Hematopoietic multipotent progenitor cell treated with erythropoietin and hydrocortisone succinate and interleukin-3 and kit ligand, for 4 days (in vitro differentiated cells): ENCODE measurements around the gene EPB41L3.

Experiments used
- DNase-seq: peaks from one replicate; pipeline ENCODE4 v3.0.0-alpha.2; 2015

The EPB41L3 gene

GRCh38 chr18:5398269-5398668 lies 145.5 kb downstream of the EPB41L3 start:
- no peak for DNase-seq

DNA sequence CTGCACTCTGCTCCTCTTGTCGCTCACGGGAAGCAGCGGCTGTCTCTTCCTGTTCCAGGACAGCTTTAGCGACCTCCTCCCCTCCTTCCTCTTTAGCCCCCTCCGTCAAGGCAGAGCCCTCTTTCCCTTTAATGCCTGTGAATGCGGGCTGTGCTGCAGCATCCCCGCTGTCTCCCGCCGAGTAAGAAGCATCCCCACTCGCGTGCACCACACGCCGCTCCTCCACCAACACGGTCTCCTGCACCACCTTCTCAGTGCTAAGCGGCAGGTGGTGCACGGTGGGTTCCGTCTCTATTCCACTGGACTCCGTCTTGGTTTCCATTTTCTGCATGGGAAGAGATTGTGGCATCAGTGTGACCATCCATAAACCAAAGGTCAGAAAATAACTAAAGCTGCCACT lies 146.7 kb downstream of the EPB41L3 start:
- DNase-seq, result no peak

DNA sequence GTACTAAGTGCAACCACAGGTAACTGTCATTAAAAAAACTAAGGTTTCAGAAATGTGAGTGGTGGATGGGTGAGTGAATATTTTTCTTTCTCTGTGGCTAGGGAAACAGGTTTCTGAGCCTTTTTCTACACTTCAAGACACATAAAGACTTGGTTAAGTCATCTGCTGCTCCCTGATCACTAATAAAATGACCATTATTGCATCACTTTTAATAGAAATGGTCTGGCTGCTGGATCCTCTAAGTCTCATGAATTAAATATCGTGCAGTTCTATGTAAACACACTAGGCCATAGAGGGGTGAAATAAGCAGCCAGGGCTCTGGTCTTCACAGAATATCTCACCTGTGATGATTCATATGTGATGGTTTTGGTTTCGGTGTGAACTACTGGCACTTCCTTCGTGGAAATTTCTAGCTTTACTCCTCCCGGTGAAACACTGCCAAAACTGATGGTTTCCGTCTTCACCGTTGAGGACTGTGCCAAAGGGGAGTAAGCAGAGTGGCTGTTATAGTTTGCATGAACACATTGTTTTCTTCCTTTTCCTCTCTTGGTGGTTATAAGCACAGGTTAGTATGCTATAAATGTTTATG lies 147.8 kb downstream of the EPB41L3 start:
- no peak for DNase-seq

- DNase-seq, result no peak
Measured at GRCh38 chr18:5393779-5394178, 150.0 kb downstream of the EPB41L3 start.

- no peak for DNase-seq
Measured at GRCh38 chr18:5391409-5391808, 152.4 kb downstream of the EPB41L3 start.

GRCh38 chr18:5389356-5389755 lies 154.4 kb downstream of the EPB41L3 start:
- DNase-seq, result no peak

GRCh38 chr18:5388896-5389295 lies 154.9 kb downstream of the EPB41L3 start:
- no peak for DNase-seq

- no peak for DNase-seq
Measured at GRCh38 chr18:5380586-5380985, 163.2 kb downstream of the EPB41L3 start.

GRCh38 chr18:5376986-5377385 lies 166.8 kb downstream of the EPB41L3 start:
- DNase-seq, result no peak

GRCh38 chr18:5370332-5370731 lies 173.5 kb downstream of the EPB41L3 start:
- DNase-seq, result peak; percentile 4

- no peak for DNase-seq
Measured at GRCh38 chr18:5369513-5369912, 174.3 kb downstream of the EPB41L3 start.

DNA sequence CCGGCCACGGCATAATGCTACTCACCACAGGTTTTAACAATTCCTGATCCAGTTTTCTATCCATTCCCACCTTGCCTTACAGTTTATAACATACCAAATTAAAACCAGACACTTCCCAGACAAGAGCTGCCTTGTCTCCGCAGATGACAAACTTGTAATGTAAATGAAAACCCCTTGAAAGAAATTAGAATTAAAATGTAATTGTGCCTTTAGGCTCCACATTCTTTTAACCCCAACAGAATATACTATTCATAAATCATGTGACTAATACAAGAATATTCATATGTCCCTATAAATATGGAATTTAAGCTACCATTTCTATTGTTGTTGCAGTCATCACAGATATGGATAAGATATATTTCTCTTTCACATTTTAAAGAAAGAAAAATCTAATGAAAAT lies 178.4 kb downstream of the EPB41L3 start:
- no peak for DNase-seq

- no peak for DNase-seq
Measured at GRCh38 chr18:5350636-5351035, 193.2 kb downstream of the EPB41L3 start.
